ENCODE measurements around the gene ERGIC1. TPM values are rescaled to one million over a fixed set of nuclear protein-coding genes. Genes with fewer than 3 reads are reported as not detected.

ERGIC1 gene
- total RNA-seq, 6 experiments from 2014 or later: 240 to 276 (median 258) TPM

- peak overlapping the region; percentile 47 for H3K27ac Mint-ChIP-seq
- no peaks in the 10 kb centered on the region for H3K9me3 Mint-ChIP-seq
- no peak for TF ChIP-seq CTCF (IDR thresholded peaks at IDR 0.05)
- no peak overlapping the region for H3K4me3 Mint-ChIP-seq
- peaks cover 77% of the 10 kb centered on the region for H3K4me1 Mint-ChIP-seq (ENCODE audit: low read depth)
- peaks cover 43% of the 10 kb centered on the region for H3K36me3 Mint-ChIP-seq (ENCODE audit: low read depth)
- H3K27me3 Mint-ChIP-seq (ENCODE audit: insufficient read depth): peaks cover 4% of the 10 kb centered on the region
- DNase-seq: no peak
These were observed 115.4 kb downstream of the ERGIC1 start for GRCh38 chr5:172949426-172949825.

GRCh38 chr5:172950176-172950965 is 116.3 kb downstream of the ERGIC1 start:
- H3K36me3 Mint-ChIP-seq (ENCODE audit: low read depth): peaks cover 43% of the 10 kb centered on the region
- peak overlapping the region; percentile 92 for H3K27ac Mint-ChIP-seq
- TF ChIP-seq CTCF (IDR thresholded peaks at IDR 0.05): no peak
- peaks cover 77% of the 10 kb centered on the region for H3K4me1 Mint-ChIP-seq (ENCODE audit: low read depth)
- peaks cover 6% of the 10 kb centered on the region for H3K27me3 Mint-ChIP-seq (ENCODE audit: insufficient read depth)
- DNase-seq: no peak
- no peak overlapping the region for H3K4me3 Mint-ChIP-seq
- H3K9me3 Mint-ChIP-seq: no peaks in the 10 kb centered on the region

- 0 out of 2 replicates have a peak, but pooled peaks have one; percentile 1 for TF ChIP-seq CTCF (IDR thresholded peaks at IDR 0.05)
These were observed 117.5 kb downstream of the ERGIC1 start for GRCh38 chr5:172951371-172952033.

GRCh38 chr5:172952034-172952511 is 118.0 kb downstream of the ERGIC1 start:
- peaks cover 84% of the 10 kb centered on the region for H3K4me1 Mint-ChIP-seq (ENCODE audit: low read depth)
- H3K9me3 Mint-ChIP-seq: no peaks in the 10 kb centered on the region
- peak; percentile 76 for DNase-seq
- peaks cover 48% of the 10 kb centered on the region for H3K36me3 Mint-ChIP-seq (ENCODE audit: low read depth)
- H3K4me3 Mint-ChIP-seq: peak overlapping the region; percentile 75
- no peak for TF ChIP-seq CTCF (IDR thresholded peaks at IDR 0.05)
- peak overlapping the region; percentile 92 for H3K27ac Mint-ChIP-seq
- peaks cover 6% of the 10 kb centered on the region for H3K27me3 Mint-ChIP-seq (ENCODE audit: insufficient read depth)

More at GRCh38 chr5:172951371-172952033, 117.5 kb downstream of the ERGIC1 start:
- Mint-ChIP-seq H3K36me3 (ENCODE audit: low read depth) (peaks cover 47% of the 10 kb centered on the region), H3K4me1 (ENCODE audit: low read depth) (peaks cover 82% of the 10 kb centered on the region), H3K27me3 (ENCODE audit: insufficient read depth) (peaks cover 6% of the 10 kb centered on the region), H3K4me3 (peak overlapping the region; percentile 75), H3K27ac (peak overlapping the region; percentile 92), H3K9me3 (no peaks in the 10 kb centered on the region)
- DNase-seq: no peak

GRCh38 chr5:172953776-172954675 is 120.0 kb downstream of the ERGIC1 start:
- Mint-ChIP-seq H3K27ac (peak overlapping the region; percentile 92), H3K4me3 (peak overlapping the region; percentile 75), H3K4me1 (ENCODE audit: low read depth) (peaks cover 74% of the 10 kb centered on the region), H3K36me3 (ENCODE audit: low read depth) (peaks cover 41% of the 10 kb centered on the region), H3K27me3 (ENCODE audit: insufficient read depth) (peaks cover 8% of the 10 kb centered on the region), H3K9me3 (no peaks in the 10 kb centered on the region)
- peak; percentile 97 for DNase-seq
- no peak for TF ChIP-seq CTCF (IDR thresholded peaks at IDR 0.05)
